Fibroblast of lung (primary cell): ENCODE measurements around the gene YWHAG.
A peak's percentile ranks its signal among the peaks of the same experiment; 100 is the strongest.

ENCODE experiments used
- CTCF ChIP-seq, 2 donors: IDR thresholded peaks in 1 of 2; conservative IDR thresholded peaks in 1 of 2; 1 replicate in 1 of 2; 2 replicates in 1 of 2; pipeline ENCODE4 v1.5.1; 2011 to 2012; ENCODE audit warnings: low read length in 2 of 2, control low read depth in 1 of 2, inconsistent platforms in 1 of 2, low read depth in 1 of 2, mild to moderate bottlenecking in 1 of 2
- EZH2 ChIP-seq: IDR thresholded peaks from 2 replicates; pipeline ENCODE4 v1.5.1; 2012; ENCODE audit warnings: low read length, control low read depth, mild to moderate bottlenecking; ENCODE audit errors: missing control alignments

GRCh38 chr7:76281006-76281705, 77.6 kb downstream of the YWHAG start:
- TF ChIP-seq CTCF (conservative IDR thresholded peaks at IDR 0.05 in 1 of 2, IDR thresholded peaks at IDR 0.05 in 1 of 2; ENCODE audit: low read depth in 1 of 2, low read length in 2 of 2) (no peak), EZH2 (peak; percentile 93)
